ENCODE data around the gene TEPSIN.

Gene TEPSIN, protein sequence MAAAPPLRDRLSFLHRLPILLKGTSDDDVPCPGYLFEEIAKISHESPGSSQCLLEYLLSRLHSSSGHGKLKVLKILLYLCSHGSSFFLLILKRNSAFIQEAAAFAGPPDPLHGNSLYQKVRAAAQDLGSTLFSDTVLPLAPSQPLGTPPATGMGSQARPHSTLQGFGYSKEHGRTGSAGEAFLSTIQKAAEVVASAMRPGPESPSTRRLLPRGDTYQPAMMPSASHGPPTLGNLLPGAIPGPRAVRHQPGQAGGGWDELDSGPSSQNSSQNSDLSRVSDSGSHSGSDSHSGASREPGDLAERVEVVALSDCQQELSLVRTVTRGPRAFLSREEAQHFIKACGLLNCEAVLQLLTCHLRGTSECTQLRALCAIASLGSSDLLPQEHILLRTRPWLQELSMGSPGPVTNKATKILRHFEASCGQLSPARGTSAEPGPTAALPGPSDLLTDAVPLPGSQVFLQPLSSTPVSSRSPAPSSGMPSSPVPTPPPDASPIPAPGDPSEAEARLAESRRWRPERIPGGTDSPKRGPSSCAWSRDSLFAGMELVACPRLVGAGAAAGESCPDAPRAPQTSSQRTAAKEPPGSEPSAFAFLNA

DNA sequence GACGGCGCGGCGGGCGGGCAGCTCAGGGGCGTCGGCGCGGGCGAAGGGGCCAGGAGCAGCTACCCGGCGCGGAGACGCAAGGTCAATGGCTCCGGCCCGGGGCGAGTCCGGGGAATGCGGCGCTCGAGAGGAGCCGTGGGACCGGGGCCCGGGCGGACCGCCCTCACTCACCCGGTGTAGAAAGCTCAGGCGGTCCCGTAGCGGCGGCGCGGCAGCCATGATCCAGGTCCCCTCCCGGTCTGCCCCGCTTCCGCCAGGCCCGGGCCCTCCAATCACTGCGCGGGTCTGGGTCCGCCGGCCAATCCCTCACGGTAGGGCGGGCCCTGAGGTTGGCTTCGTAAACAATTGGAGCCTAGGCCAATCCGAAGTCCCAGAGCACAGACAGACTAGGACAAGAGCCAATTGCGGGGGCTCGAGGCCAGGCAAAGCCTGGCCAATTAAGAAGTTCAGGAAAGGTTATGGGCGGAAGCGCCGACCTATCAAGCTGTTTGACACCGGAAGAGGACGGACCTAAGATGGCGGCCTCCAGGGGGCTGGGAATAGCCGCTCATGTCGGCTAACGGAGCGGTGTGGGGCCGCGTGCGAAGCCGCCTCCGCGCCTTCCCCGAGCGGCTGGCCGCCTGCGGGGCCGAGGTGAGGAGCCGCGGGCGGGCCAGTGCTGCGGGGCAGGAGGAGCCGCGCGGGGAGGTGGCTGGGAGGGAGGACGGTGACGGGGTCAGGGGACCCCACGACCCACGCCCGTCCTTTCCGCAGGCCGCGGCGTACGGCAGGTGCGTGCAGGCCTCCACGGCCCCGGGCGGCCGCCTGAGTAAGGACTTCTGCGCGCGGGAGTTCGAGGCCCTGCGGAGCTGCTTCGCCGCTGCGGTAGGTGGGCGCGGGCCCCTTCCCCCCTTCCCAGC, at the start of gene TEPSIN, which contains the start of gene NDUFAF8:
Gene TEPSIN, minus strand, starts transcription at position 241 of the 899 bp plus-strand sequence. Its CDS starts 22 bp downstream, at position 219.
Gene NDUFAF8, plus strand, starts transcription at position 504 of the 899 bp plus-strand sequence. Its CDS starts 46 bp downstream, at position 550.
- peak; percentile 92 for DNase-seq

DNA sequence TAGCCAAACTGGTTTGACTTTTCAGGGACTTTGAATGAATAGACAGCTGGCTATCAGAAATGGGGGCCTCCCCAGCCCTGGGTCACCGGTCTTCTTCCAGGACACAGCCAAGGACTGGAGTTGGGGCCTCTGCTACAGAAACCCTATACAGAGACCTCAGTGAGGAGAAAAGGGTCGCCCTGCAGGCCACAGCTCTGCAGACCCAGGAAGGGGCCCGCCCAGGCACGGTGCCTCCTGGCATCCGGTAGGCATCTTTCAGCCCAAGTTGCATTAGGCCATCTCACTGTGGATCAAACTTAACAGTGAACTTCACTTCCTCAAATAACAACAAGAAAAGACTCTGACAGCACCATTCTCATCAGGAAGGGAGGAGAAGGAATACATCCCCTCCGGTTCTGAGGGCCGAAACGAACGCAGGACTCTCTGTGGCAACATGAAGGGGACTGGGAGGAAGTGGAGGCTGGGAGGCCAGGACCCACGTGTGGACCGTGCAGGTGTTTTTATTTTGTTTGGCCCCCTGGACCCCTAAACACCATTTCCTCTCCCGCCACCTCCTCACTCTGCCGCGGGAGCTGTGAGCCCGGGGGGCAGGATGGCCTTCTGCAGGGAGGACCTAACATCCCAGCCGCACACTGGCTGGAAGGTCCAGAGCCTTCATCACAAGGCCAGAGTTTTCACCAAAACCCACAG, 49.0 kb upstream of the TEPSIN start:
- DNase-seq = no peak

DNA sequence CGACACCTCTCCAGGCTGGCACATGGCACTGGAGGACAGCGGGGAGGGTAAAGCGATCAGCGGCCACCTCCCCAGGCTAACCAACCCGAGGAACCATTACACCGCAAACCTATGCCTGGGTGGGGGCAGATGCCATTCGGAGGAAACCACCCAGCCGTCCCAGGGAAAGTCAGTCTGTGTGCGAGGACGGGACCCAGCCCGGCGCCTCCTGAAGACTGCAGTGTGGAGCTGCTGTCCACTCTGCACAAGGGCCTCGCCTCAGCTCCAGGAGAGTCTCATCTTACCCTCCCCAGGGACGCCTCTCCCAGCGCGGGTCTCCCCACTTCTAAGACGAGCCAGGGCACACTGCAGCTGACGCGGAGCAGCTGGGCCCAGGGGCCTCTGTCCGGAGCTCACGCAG, 48.3 kb upstream of the TEPSIN start:
- no peak for DNase-seq

DNA sequence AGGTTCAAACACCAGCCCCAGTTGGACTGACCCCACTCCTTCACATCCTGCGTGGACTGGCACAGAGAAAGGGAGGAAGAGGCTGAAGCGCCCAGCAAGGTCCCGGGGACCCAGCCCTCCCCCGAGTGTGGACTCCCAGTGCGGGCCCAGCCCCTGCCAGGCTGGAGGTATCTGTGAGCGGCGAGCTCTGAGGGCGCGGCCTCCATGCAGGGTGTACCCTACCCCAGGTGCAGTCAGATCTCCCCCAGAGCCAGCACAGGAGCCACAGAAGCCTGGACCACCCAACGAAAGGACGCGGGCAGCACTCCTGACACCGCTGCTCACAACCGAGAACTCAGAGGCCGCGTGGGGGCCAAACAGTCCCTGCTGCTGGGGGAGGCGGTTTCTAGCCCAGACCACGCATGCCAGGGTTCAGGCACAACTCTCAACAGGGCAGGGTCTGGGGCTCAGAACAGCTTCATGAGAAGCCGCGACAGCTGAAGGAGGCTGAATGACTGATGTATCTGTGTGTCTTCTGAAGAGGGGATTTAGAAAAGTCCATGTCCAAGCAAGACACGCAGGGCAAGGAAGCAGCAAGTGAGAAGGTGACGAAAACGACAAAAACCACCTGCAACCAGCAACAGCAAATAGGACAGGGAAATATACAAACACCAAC, 47.8 kb upstream of the TEPSIN start:
- no peak for DNase-seq

DNA sequence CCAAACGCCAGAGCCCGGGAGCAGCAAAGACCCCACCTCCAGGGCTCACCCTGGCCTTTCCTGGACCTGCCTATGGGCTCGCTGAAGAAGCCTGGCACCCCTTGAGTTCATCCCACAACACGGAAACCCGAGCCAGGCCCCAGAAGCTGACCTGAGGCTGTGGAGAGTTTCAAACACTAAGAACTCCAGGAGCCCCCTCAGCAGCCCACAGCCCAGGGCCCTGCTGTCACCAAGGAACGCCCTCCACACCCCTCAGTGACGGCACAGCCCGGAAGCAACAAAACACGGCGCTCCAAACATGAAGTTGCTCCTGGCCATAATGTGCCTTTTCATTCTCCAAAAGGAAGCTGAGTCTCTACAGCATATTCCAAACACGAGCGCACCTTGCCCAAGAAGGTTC, 47.0 kb upstream of the TEPSIN start:
- DNase-seq = no peak

DNA sequence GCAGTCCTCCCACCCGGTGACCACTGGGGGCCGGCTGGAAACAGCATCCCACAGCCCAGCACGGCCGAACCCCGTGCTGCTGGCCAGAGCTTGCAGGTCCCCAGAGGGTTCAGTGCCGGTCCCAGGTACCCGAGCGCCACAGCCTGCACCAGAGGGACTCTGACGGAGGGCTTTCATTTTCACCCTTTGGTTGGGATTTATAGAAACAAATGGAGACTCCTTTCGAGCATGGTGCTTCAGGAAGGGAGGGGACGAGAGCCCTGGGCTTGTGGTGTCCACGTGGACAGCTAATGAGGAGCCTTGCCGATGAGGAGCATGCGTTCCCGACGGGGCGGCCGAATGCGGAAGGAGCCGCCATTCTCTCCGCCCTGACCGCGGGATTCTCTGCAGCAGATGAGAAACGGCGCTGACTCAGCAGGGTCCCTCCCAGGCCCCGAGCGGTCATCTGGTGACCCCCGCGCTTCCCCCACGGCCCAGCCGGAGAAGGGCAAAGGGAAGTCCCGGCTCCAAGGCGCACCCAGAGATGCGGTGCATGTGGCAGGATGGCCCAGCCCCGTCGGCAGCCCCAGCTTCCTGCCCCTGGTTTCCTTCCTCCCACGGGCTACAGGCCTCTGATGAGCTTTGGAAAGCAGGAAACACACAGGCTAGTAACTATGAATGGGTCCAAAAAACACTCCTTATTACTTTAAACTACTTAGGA, 46.5 kb upstream of the TEPSIN start:
- peak; percentile 49 for DNase-seq

DNA sequence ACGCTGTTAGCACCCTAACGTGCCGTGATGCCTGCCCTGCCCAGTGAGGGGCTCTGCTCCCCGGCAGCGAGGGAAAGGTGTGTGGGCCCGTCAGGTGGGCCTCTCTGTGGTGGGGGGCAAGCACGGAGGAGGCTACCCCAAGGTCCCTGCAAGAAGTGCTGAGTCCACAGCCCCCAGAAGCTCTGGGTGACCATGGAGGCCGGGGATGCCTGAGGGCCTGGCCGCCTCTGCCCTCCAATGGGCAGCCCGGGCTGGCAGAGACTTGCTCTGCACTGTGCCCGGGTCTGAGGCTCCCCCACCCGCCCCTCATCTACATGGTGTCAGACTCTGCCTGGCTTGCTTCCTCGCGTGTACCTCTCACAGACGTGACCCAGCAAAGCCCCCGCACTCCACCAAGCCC, 44.0 kb upstream of the TEPSIN start:
- DNase-seq = no peak

DNA sequence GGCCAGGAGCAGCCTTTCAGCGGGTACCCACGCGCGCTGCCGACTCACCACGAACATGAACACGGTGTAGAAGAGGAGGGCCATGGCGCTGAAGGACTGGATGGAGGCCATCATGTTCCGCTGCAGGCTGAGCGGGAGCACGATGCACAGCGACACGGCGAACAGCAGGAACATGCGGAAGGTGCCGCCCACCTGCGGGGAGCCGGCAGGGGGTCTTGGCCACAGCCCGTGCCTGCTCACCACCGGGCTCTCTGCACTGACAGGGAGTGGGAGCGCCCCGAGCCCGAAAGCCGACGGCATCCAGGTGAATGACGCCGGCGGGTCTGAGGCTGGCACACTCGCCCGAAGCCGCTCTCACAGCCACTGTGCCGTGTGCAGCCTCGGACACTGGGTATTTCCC, 43.3 kb upstream of the TEPSIN start:
- no peak for DNase-seq

DNA sequence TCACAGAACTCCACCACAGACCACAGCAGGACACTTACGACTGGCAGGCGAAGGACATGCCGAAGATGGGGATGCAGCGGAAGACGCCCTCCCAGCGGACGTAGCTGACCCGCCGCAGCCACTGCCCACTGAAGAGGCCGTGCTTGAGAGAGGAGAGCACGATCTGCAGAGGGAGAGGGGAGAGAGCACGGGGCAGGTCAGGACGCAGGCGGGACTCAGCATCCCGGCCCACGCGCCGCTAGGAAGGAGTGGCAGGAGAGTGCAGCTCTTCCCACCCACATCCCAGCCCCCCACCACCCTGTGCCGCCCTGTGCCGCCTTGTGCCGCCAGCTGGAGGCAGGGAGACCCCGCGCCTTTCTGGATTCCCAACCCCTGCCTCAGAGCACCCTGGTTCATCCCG, 41.7 kb upstream of the TEPSIN start:
- DNase-seq = no peak

DNA sequence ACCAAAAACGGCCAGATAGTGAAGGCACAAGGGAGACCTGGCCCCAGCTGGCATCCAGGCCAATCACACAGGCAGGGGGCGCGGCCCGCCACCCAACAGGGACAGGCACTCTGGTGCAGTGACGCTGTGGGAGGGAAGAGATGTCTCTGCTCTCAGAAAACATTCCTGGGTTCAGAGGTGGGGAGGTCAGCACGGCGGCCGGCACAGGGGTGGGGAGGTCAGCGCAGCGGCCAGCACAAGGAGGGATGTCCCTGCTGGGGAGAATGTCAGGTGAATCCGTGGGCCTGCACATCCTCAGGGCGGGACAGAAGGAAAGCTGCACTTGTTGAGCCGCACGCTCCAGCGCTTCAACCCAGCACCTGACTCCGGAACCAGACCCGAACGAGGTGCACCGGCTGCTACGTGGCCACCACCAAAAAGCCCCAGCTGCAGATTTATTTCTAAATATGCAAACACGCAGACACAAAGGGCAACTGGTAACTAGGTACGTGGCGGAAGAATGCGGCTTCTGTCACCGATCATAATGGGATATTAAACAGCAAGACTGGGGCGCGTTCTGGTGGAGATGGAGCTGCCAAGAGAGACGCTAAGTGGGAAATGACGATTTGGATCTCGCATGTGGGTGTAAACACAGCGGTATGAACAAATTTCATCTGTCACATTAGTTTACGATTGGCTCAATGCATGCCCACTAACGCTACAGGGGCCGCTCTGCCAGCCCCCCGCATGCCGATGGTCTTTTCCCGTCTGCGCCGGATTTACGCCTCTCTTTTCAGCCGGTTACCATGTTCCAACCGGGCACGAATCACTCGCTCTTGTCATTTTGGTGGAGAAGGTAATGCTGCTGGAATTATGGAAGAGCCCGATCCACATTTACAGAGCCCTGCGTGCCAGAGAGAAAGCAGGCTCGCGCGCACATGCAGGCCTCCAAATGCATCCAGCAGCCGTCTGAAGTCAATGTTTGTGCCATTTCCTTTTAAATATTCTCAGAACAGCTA, 40.7 kb upstream of the TEPSIN start:
- DNase-seq = no peak

DNA sequence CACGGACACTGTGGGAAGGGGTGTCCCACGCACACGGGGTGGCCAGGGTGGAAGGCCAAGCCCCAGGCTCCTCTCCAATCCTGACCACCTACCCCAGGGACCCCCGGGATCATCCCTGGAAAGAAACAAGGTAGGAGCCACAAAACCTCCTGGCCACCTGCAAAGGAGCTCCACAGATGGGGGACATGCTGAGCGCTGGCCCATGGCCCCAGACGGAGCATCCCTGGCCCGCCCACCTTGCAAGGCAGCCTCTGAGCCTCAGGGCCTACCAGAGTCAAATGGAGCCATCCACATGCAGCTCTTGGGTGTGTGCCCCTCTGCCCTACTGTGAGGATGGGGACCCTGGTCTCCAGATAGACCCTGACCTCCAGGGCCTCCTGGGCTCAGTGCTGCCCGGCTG, 40.0 kb upstream of the TEPSIN start:
- DNase-seq = no peak

DNA sequence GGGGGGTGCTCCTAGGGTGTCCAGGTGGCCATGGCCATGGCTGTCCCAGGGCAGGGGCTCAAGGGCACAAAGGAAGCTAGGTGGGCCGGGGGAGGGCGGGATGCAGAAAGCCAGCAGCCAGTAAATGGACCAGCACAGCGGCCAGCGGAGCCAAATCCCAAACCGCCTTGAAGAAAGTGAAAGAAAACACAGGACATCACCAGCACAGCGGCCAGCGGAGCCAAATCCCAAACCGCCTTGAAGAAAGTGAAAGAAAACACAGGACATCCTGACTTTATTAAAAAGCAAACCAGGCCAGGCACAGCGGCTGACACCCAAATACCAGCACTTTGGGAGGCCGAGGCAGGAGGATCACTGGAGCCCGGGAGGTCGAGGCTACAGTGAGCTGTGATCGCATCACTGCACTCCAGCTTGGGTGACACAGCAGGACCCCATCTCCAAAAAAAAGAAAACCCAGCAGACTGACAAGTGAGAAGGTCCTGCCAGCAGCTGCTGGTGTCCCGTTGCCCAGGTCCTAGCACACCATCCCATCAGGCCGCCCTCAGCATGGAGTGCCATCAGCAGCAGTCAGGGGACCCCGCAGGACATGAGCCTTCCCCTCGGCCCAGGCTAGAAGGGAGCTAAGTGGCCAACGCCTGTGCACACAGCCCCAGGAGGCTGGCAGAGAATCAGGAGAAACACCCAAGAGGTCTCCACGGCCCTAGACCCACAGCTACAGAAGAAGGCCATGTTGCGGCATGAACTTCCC, 39.3 kb upstream of the TEPSIN start:
- DNase-seq = no peak

DNA sequence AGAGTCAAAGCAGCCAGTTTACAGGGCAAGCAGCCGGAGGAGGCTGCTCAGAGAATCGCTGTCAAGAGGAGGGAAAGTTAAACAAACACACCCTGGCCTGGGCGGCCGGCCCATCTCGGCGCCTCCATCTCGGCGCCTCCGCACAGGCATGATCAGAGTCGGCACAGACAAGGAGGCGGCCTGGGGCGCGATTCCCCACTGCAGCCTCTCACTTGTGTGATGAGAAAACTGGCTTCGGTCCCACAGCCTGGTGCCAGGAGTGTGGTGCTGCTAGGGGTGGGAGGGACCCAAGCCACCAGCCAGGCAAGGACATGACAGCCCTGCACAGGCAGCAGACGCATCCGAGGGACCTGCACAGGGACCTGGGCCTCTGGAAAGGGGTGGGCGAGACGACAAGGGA, 38.6 kb upstream of the TEPSIN start:
- DNase-seq = no peak

DNA sequence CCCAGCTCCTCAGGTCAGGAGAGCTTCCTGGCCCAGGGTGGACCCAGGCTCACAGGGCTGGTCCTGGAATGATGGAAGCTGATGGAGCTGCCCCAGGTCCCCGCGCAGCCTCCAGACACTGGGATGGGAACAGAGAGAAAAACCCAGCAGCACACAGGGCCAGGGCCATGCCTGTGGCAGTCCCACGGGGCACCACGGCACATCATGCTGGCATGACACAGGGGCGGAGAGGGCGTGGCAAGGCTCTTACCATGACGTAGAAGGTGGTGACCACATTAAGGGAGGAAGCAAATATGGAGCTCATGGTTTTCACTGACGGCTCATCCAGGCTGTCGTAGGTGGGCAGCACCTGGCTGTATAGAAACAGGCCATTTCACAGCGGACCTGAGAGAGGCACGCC, 37.9 kb upstream of the TEPSIN start:
- no peak for DNase-seq

DNA sequence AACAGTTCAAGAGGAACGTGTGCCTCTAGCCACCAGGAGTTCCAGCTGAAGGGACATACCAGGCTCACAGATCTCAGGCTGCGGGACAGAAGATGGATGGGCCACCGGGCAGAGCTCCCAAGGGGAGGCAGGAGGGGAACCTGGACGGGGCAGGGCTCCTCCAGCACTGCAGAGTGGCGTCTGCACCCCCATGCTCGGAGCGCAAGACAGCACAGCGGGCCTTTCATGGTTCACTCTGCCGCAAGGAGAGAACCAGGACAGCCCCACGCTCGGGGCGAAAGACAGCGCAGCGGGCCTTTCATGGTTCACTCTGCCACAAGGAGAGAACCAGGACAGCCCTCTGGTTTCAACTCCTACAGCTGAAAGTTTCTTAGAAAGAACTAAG, 35.6 kb upstream of the TEPSIN start:
- DNase-seq = no peak

DNA sequence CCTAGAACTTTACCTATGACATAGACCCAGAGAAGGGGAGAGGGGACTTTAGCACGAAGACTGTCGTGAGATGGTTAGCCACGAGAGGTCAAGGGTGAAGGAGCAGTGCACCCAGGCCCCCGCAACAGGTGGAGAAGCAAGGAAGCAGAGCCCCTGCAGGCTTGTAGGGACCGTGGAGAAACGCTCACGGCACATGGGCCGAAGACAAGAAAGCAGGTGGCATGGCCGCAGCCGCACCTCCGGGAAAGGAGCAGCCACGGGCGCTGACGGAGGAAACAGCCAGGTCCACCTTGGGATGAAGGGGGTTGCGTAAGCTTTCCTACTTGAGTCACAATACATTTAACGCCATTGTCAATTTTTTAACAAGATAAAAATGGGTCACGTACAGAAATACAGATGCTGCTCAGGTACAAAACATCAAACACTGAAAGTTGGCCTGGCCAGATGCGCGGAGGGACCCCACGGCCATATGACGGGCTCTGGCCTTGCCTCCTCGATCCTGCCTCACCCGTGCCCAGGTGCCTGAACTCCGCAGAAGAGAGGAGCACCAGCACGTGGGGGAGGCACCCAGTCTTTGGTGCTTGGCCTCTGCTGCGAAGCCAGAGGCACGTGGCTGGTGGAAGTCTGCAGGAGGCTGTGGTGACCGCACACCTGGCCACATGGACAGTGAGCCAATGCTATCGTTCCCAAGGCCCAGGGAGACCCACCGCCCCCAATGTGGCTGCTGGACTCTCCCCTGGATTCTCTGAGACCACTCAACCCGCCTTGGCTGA, 35.0 kb upstream of the TEPSIN start:
- DNase-seq = no peak

DNA sequence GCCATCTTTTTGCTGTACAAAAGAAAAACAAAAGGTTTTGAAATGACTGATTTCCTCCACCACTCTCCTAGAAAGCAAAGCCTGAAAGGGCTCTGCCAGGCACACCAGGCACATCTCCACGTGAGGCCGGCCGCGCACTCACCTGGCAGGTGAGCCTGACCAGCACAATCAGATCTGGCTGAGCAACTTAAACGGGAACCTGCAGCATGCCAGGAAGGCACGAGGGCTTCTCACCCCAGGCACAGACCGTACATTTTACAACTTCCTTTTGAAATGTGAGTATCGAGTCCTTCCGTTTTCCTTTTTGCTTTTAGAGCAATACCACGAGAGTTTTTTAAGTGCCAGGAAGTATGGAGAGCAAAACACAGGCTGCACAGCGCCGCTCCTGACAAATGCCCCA, 33.8 kb upstream of the TEPSIN start:
- DNase-seq = no peak

DNA sequence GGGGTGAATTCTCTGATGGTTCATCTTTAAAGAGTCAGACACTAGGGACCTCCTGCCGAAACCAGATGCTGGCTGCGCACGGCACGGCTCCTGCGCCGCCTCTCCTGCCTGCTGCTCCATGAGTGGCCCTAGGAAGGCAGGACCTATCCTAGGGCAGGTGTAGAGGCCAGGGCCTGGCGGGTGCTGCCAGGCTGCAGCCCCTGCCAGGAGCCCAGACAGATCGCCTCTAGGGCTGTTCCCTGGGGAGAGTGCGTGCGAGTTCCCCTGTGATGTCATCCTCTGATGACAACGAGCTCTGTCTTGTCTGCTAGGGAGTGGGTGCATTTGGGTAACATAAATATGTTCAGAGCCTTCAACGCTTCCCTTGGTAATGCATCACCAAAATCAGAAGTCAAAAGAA, 32.4 kb upstream of the TEPSIN start:
- no peak for DNase-seq

DNA sequence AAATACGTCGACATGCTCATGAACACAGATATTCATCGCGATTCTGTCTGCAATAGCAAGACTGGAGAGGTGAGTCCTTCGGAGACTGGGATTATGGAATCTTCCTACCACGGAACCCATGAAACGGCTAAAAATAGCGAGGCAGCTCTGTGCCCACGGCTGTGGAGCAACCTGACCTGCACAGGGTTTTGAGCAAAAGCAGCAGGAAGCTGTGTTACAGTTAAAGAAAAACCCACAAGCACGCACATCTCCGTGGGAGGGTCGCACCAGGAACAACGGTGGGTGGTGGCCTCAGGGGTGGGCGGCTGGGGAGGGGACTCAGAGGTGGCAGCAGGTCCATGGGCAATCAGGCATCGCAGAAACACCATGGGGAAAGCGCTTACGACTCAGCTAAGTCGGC, 31.4 kb upstream of the TEPSIN start:
- no peak for DNase-seq

Measured in activated T-cell treated with anti-CD3 and anti-CD28 coated beads, Interleukin-2, amount 50 U/mL, for 1 hour (primary cell).